Neural cell (in vitro differentiated cells): Measurements from ENCODE around the gene PAEP. TPM values are rescaled to one million over a fixed set of nuclear protein-coding genes. Genes with fewer than 3 reads are reported as not detected.

Source experiments
- H2AFZ ChIP-seq: fragments of 200-600, 300-800 bp; sonication (generic), shearing (Covaris generic); 2 replicates; pipeline ENCODE4 v1.6.0; 2014; ENCODE audit warnings: low read depth, mild to moderate bottlenecking, antibody characterized with exemption, low read length, moderate library complexity
- H3F3A ChIP-seq: fragments of 200-600 bp; shearing (Covaris generic); 2 replicates; pipeline ENCODE4 v1.6.1; 2016; ENCODE audit warnings: mild to moderate bottlenecking, moderate library complexity, mixed read lengths, antibody characterized with exemption, low read length; ENCODE audit not compliant: insufficient read depth, poor library complexity, severe bottlenecking
- H3K27ac ChIP-seq: fragments of 200-600, 300-800 bp; sonication (generic), shearing (Covaris generic); 2 replicates; pipeline ENCODE4 v1.5.1; 2014; ENCODE audit warnings: mild to moderate bottlenecking, low read length, moderate library complexity
- H3K27me3 ChIP-seq: fragments of 300-800, 200-600 bp; sonication (generic), shearing (Covaris generic); 2 replicates; pipeline ENCODE4 v1.6.0; 2014; ENCODE audit warnings: mild to moderate bottlenecking, low read depth, low read length, moderate library complexity; ENCODE audit not compliant: insufficient read depth
- H3K36me3 ChIP-seq: fragments of 300-800, 200-600 bp; sonication (generic), shearing (Covaris generic); 2 replicates; pipeline ENCODE4 v1.5.1; 2014; ENCODE audit warnings: mild to moderate bottlenecking, antibody characterized with exemption, low read length, moderate library complexity; ENCODE audit not compliant: insufficient read depth
- H3K4me2 ChIP-seq: fragments of 300-800, 200-600 bp; sonication (generic), shearing (Covaris generic); 2 replicates; pipeline ENCODE4 v1.6.0; 2014; ENCODE audit warnings: mild to moderate bottlenecking, low read length
- H3K4me3 ChIP-seq: fragments of 300-800, 200-600 bp; sonication (generic), shearing (Covaris generic); 2 replicates; pipeline ENCODE4 v1.5.1; 2014; ENCODE audit warnings: mild to moderate bottlenecking, low read length, moderate library complexity
- H3K79me2 ChIP-seq: fragments of 200-600 bp; shearing (Covaris generic); replicated peaks from 2 replicates; pipeline ENCODE4 v1.6.0; 2014; ENCODE audit warnings: mild to moderate bottlenecking, low read length, moderate library complexity; ENCODE audit not compliant: insufficient read depth
- H3K9ac ChIP-seq: fragments of 300-800, 200-600 bp; sonication (generic), shearing (Covaris generic); 2 replicates; pipeline ENCODE4 v1.6.1; 2016; ENCODE audit warnings: mild to moderate bottlenecking, low read length, mixed read lengths
- H3K9me2 ChIP-seq: fragments of 200-600 bp; shearing (Covaris generic); 2 replicates; pipeline ENCODE4 v1.6.1; 2016; ENCODE audit warnings: mild to moderate bottlenecking, low read length, mixed read lengths; ENCODE audit not compliant: insufficient read depth
- H3K9me3 ChIP-seq: fragments of 200-600, 300-800 bp; sonication (generic), shearing (Covaris generic); 2 replicates; pipeline ENCODE4 v1.6.1; 2016; ENCODE audit warnings: mild to moderate bottlenecking, mixed run types, low read length, moderate library complexity, mixed read lengths
- H4K20me1 ChIP-seq: fragments of 200-600 bp; shearing (Covaris generic); 2 replicates; pipeline ENCODE4 v1.6.1; 2016; ENCODE audit warnings: mild to moderate bottlenecking, mixed run types; ENCODE audit not compliant: insufficient read depth
- CTCF ChIP-seq: fragments of 450-650 bp; IDR thresholded peaks from 2 replicates; pipeline ENCODE4 v1.5.1; 2014; ENCODE audit warnings: antibody characterized with exemption, mild to moderate bottlenecking, moderate library complexity; ENCODE audit not compliant: poor library complexity, severe bottlenecking
- EP300 ChIP-seq: fragments of 450-650 bp; conservative IDR thresholded peaks from 2 replicates; pipeline ENCODE4 v1.6.1; 2014; ENCODE audit warnings: antibody characterized with exemption, mild to moderate bottlenecking, moderate library complexity; ENCODE audit not compliant: poor library complexity, severe bottlenecking
- EZH2 ChIP-seq: fragments of 200-600, 300-800 bp; shearing (Covaris generic), sonication (generic); IDR thresholded peaks from 2 replicates; pipeline ENCODE4 v1.6.1; 2014; ENCODE audit warnings: antibody characterized with exemption, low read length, borderline replicate concordance, mild to moderate bottlenecking; ENCODE audit not compliant: insufficient read depth, poor library complexity, severe bottlenecking
- MXI1 ChIP-seq: fragments of 450-650 bp; conservative IDR thresholded peaks from 2 replicates; pipeline ENCODE4 v1.6.1; 2014; ENCODE audit warnings: antibody characterized with exemption, mild to moderate bottlenecking; ENCODE audit not compliant: poor library complexity, severe bottlenecking
- POLR2AphosphoS5 ChIP-seq: IDR thresholded peaks from 2 replicates; pipeline ENCODE4 v1.6.1; 2012
- RAD21 ChIP-seq: fragments of 450-650 bp; conservative IDR thresholded peaks from 2 replicates; pipeline ENCODE4 v1.6.1; 2014; ENCODE audit warnings: antibody characterized with exemption, mild to moderate bottlenecking, moderate library complexity
- REST ChIP-seq: IDR thresholded peaks from 2 replicates; pipeline ENCODE4 v1.6.1; 2012; ENCODE audit warnings: borderline replicate concordance
- SMC3 ChIP-seq: fragments of 450-650 bp; conservative IDR thresholded peaks from 2 replicates; pipeline ENCODE4 v1.6.1; 2014; ENCODE audit warnings: antibody characterized with exemption, mild to moderate bottlenecking, moderate library complexity; ENCODE audit not compliant: poor library complexity
- TAF1 ChIP-seq: IDR thresholded peaks from 2 replicates; pipeline ENCODE4 v1.6.1; 2012; ENCODE audit warnings: low read depth
- polyA plus RNA-seq: library from polyadenylated mRNA; depleted of rRNA; stranded (reverse); fragments of >200 nt; gene quantifications from 2 replicates; pipeline ENCODE4 v1.2.3, GENCODE V29; 2014

Gene PAEP
- polyA plus RNA-seq, 1 donor from 2014 or later: not detected

- Histone ChIP-seq H3K27ac (no peak overlapping the region), H4K20me1 (no peaks in the 10 kb centered on the region), H3K4me3 (no peak overlapping the region), H3K9me3 (no peaks in the 10 kb centered on the region), H3K36me3 (no peaks in the 10 kb centered on the region), H3K9ac (no peak overlapping the region), H3K4me2 (no peak overlapping the region), H3K9me2 (no peaks in the 10 kb centered on the region), H3F3A (no peaks in the 10 kb centered on the region), H3K27me3 (no peaks in the 10 kb centered on the region), H3K79me2 (no peaks in the 10 kb centered on the region), H2AFZ (no peak overlapping the region)
- no peak for TF ChIP-seq REST
- no peak for TF ChIP-seq POLR2AphosphoS5
- no peak for TF ChIP-seq MXI1
- no peak for TF ChIP-seq RAD21
- TF ChIP-seq EZH2: no peak
- no peak for TF ChIP-seq SMC3
- no peak for TF ChIP-seq TAF1
- no peak for TF ChIP-seq EP300
- TF ChIP-seq CTCF: no peak
Observed at GRCh38 chr9:135573124-135573523, 11.6 kb downstream of the PAEP start.

- H3K4me3 ChIP-seq: no peak overlapping the region
- no peaks in the 10 kb centered on the region for H4K20me1 ChIP-seq
- H3K9me3 ChIP-seq: no peaks in the 10 kb centered on the region
- no peaks in the 10 kb centered on the region for H3K79me2 ChIP-seq
- peaks cover 1% of the 10 kb centered on the region for H3K27me3 ChIP-seq
- no peaks in the 10 kb centered on the region for H3K36me3 ChIP-seq
- H3K27ac ChIP-seq: no peak overlapping the region
- no peak overlapping the region for H3K4me2 ChIP-seq
- no peaks in the 10 kb centered on the region for H3K9me2 ChIP-seq
- H3F3A ChIP-seq: no peaks in the 10 kb centered on the region
- H2AFZ ChIP-seq: no peak overlapping the region
- no peak overlapping the region for H3K9ac ChIP-seq
- TF ChIP-seq CTCF: no peak
- no peak for TF ChIP-seq SMC3
- TF ChIP-seq EP300: no peak
- no peak for TF ChIP-seq TAF1
- no peak for TF ChIP-seq RAD21
- no peak for TF ChIP-seq MXI1
Observed at GRCh38 chr9:135574331-135574730, 12.8 kb downstream of the PAEP start.
